GM23248 (cell line): Measurements from ENCODE around the gene OR13H1.

Source experiments
- EZH2 ChIP-seq: fragments of 200-600 bp; sonication (generic); IDR thresholded peaks from 2 replicates; pipeline ENCODE4 v1.6.1; 2018; ENCODE audit warnings: antibody characterized with exemption, mild to moderate bottlenecking; ENCODE audit not compliant: insufficient read depth, poor library complexity, severe bottlenecking
- EZH2phosphoT487 ChIP-seq: fragments of 200-600 bp; sonication (generic); IDR thresholded peaks from 2 replicates; pipeline ENCODE4 v1.6.1; 2018; ENCODE audit warnings: antibody characterized with exemption, moderate library complexity, mild to moderate bottlenecking, low read depth; ENCODE audit not compliant: insufficient read depth

- TF ChIP-seq EZH2phosphoT487 (no peak), EZH2 (no peak)
These were observed 22.1 kb upstream of the OR13H1 start for GRCh38 chrX:131521824-131522223.
